ENCODE measurements around the gene PDK4. TPM values are rescaled to one million over a fixed set of nuclear protein-coding genes. Genes with fewer than 3 reads are reported as not detected.

PDK4 gene
- total and polyA plus RNA-seq, 2 of the 13 experiments (the other 11 are each of a cell fraction or from before 2014, with no cell fraction given) = 0.04 TPM; not detected in 1

GRCh38 chr7:95611224-95611623 lies 14.9 kb upstream of the PDK4 start:
- Histone ChIP-seq H3K4me2 (ENCODE audit: low read depth, low read length) (no peak overlapping the region), H3K36me3 (replicated peaks in 1 of 2; ENCODE audit: control insufficient read depth in 1 of 2, insufficient read depth in 2 of 2, low read length in 2 of 2) (no peaks in the 10 kb centered on the region), H3K9ac (ENCODE audit: insufficient read depth, low read depth, low read length) (no peak overlapping the region), H3K4me3 (replicated peaks in 1 of 3; ENCODE audit: insufficient read depth in 1 of 3, low read depth in 2 of 3, low read length in 3 of 3) (no peak overlapping the region), H3K4me1 (ENCODE audit: insufficient read depth, low read length) (peaks cover 27% of the 10 kb centered on the region), H3K9me3 (ENCODE audit: low read length) (no peaks in the 10 kb centered on the region; the same call in 1 of the 2 replicates), H4K20me1 (ENCODE audit: insufficient read depth, low read length) (0 out of 2 replicates have a peak, but pooled peaks cover 4% of the 10 kb centered on the region), H2AFZ (ENCODE audit: low read length) (no peak overlapping the region), H3K79me2 (ENCODE audit: insufficient read depth, low read length) (no peaks in the 10 kb centered on the region), H3K27ac (ENCODE audit: extremely low read length, insufficient read depth, low read length) (no peak overlapping the region), H3K27me3 (ENCODE audit: control insufficient read depth in 1 of 2, insufficient read depth in 2 of 2, low read length in 2 of 2) (0 out of 5 replicates have a peak, but pooled peaks cover 0 to 4% of the 10 kb centered on the region in 2 experiments)
- ChIA-PET CTCF (ENCODE audit: low intra/inter-chr PET ratio, low total read pairs) (no interaction called here), POLR2A (no interaction called here)
- ATAC-seq (no peak), FAIRE-seq (no peak), DNase-seq (ENCODE audit: low spot score) (no peak)
- in situ Hi-C loops (cut with HindIII; ENCODE audit: extremely low pct_ligation_motif_present, low pct_unique_long_range_greater_than_20kb) = no loop called here
- TF ChIP-seq ZFP36 (IDR thresholded peaks at IDR 0.05; ENCODE audit: borderline replicate concordance, low read depth, low read length, partially characterized antibody) (no peak), ZNF501 (CRISPR knock-in tag; IDR thresholded peaks at IDR 0.05) (no peak), SATB2 (CRISPR knock-in tag; IDR thresholded peaks at IDR 0.05) (no peak), KDM1A (CRISPR knock-in tag; IDR thresholded peaks at IDR 0.05) (no peak), HDAC1 (CRISPR knock-in tag; IDR thresholded peaks at IDR 0.05) (no peak), ZIK1 (CRISPR knock-in tag; IDR thresholded peaks at IDR 0.05; ENCODE audit: borderline replicate concordance, low read depth) (no peak)
- intact Hi-C loops (cut with micrococcal nuclease; ENCODE audit: unreplicated experiment) = no loop called here
- WGBS (ENCODE audit: low lambda C conversion rate) = 26% methylated on average over 2 of the region's 2 CpGs
- BruUV-seq (replicated peaks) = no TSS peak

GRCh38 chr7:95609277-95609971 lies 13.1 kb upstream of the PDK4 start:
- Histone ChIP-seq H3K4me2 (ENCODE audit: low read depth, low read length) (peak overlapping the region; percentile 58; the same call in 1 of the 2 replicates), H3K4me1 (ENCODE audit: insufficient read depth, low read length) (peaks cover 27% of the 10 kb centered on the region), H3K79me2 (ENCODE audit: insufficient read depth, low read length) (no peaks in the 10 kb centered on the region), H3K27me3 (ENCODE audit: control insufficient read depth in 1 of 2, insufficient read depth in 2 of 2, low read length in 2 of 2) (0 out of 5 replicates have a peak, but pooled peaks cover 0 to 4% of the 10 kb centered on the region in 2 experiments), H3K36me3 (replicated peaks in 1 of 2; ENCODE audit: control insufficient read depth in 1 of 2, insufficient read depth in 2 of 2, low read length in 2 of 2) (no peaks in the 10 kb centered on the region), H2AFZ (ENCODE audit: low read length) (no peak overlapping the region), H3K4me3 (replicated peaks in 1 of 3; ENCODE audit: insufficient read depth in 1 of 3, low read depth in 2 of 3, low read length in 3 of 3) (no peak overlapping the region), H4K20me1 (ENCODE audit: insufficient read depth, low read length) (0 out of 2 replicates have a peak, but pooled peaks cover 4% of the 10 kb centered on the region), H3K9ac (ENCODE audit: insufficient read depth, low read depth, low read length) (no peak overlapping the region), H3K27ac (ENCODE audit: extremely low read length, insufficient read depth, low read length) (no peak overlapping the region), H3K9me3 (ENCODE audit: low read length) (no peaks in the 10 kb centered on the region; the same call in 1 of the 2 replicates)
- FAIRE-seq (no peak), DNase-seq (ENCODE audit: low spot score) (peak; percentile 6), ATAC-seq (no peak)
- in situ Hi-C loops (cut with HindIII; ENCODE audit: extremely low pct_ligation_motif_present, low pct_unique_long_range_greater_than_20kb) (no loop called here), intact Hi-C loops (cut with micrococcal nuclease; ENCODE audit: unreplicated experiment) (no loop called here)
- ChIA-PET POLR2A (no interaction called here), CTCF (ENCODE audit: low intra/inter-chr PET ratio, low total read pairs) (interaction anchor here (1.0 kb wide), 1 partner anchor 82 kb away, joined by 3 read pairs; no protein-coding TSS in a partner anchor)
- TF ChIP-seq BCL6 (CRISPR knock-in tag; IDR thresholded peaks at IDR 0.05) (peak; percentile 46; the same call in 1 of the 2 replicates), MYNN (CRISPR knock-in tag; IDR thresholded peaks at IDR 0.05; ENCODE audit: low read depth) (peak; percentile 98), SMARCE1 (IDR thresholded peaks at IDR 0.05; ENCODE audit: borderline replicate concordance) (no peak), KDM5B (CRISPR knock-in tag; IDR thresholded peaks at IDR 0.05; ENCODE audit: borderline replicate concordance) (no peak), PPARG (CRISPR knock-in tag; conservative IDR thresholded peaks at IDR 0.05) (0 out of 2 replicates have a peak, but pooled peaks have one; percentile 31), RXRB (CRISPR knock-in tag; IDR thresholded peaks at IDR 0.05; ENCODE audit: borderline replicate concordance) (peak; percentile 68; the same call in 1 of the 2 replicates)
- BruUV-seq (replicated peaks) = no TSS peak
- WGBS (ENCODE audit: low lambda C conversion rate) = 1% methylated on average over 4 of the region's 4 CpGs
